H9 (cell line): ENCODE results near the gene DNAH8. TPM values are rescaled to one million over a fixed set of nuclear protein-coding genes. Genes with fewer than 3 reads are reported as not detected.

ENCODE experiments used
- DNase-seq: peaks from one replicate; pipeline ENCODE4 v3.0.0-alpha.2; 2017
- H2AFZ ChIP-seq: one replicate; pipeline ENCODE4 v1.6.1; 2013; ENCODE audit warnings: mild to moderate bottlenecking, low read length, control low read depth, moderate library complexity
- H2AK5ac ChIP-seq: 2 replicates; pipeline ENCODE4 v1.6.1; 2013; ENCODE audit warnings: low read length, control low read depth, mixed read lengths; ENCODE audit not compliant: insufficient read length
- H2BK120ac ChIP-seq: one replicate; pipeline ENCODE4 v1.6.1; 2013; ENCODE audit warnings: low read depth, mild to moderate bottlenecking, low read length, control low read depth, inconsistent platforms; ENCODE audit not compliant: poor library complexity, severe bottlenecking
- H2BK12ac ChIP-seq: 2 replicates; pipeline ENCODE4 v1.6.1; 2013; ENCODE audit warnings: low read length, control low read depth, mixed read lengths, low read depth; ENCODE audit not compliant: insufficient read length
- H2BK15ac ChIP-seq: 2 replicates; pipeline ENCODE4 v1.6.1; 2013; ENCODE audit warnings: low read depth, low read length, control low read depth
- H2BK20ac ChIP-seq: one replicate; pipeline ENCODE4 v1.6.1; 2013; ENCODE audit warnings: low read depth, mild to moderate bottlenecking, low read length, control low read depth, inconsistent platforms; ENCODE audit not compliant: poor library complexity, severe bottlenecking
- H2BK5ac ChIP-seq: 2 replicates; pipeline ENCODE4 v1.6.1; 2013; ENCODE audit warnings: low read length, control low read depth, mixed read lengths; ENCODE audit not compliant: insufficient read length
- H3K14ac ChIP-seq: 2 replicates; pipeline ENCODE4 v1.6.1; 2013; ENCODE audit warnings: low read length, control low read depth; ENCODE audit not compliant: insufficient read depth
- H3K18ac ChIP-seq: 2 replicates; pipeline ENCODE4 v1.6.1; 2013; ENCODE audit warnings: low read depth, mild to moderate bottlenecking, mixed read lengths, low read length, control low read depth; ENCODE audit not compliant: insufficient read length
- H3K23ac ChIP-seq: 2 replicates; pipeline ENCODE4 v1.6.1; 2013; ENCODE audit warnings: low read length, control low read depth, mixed read lengths, low read depth; ENCODE audit not compliant: insufficient read length
- H3K23me2 ChIP-seq: 2 replicates; pipeline ENCODE4 v1.6.1; 2013; ENCODE audit warnings: low read depth, mild to moderate bottlenecking, mixed read lengths, low read length, control low read depth; ENCODE audit not compliant: insufficient read length, poor library complexity, severe bottlenecking
- H3K27ac ChIP-seq: 2 replicates; pipeline ENCODE4 v1.5.1; 2013; ENCODE audit warnings: low read length, control low read depth, mixed read lengths, low read depth; ENCODE audit not compliant: insufficient read length
- H3K27me3 ChIP-seq: 2 replicates; pipeline ENCODE4 v1.6.1; 2013; ENCODE audit warnings: low read length, control low read depth, inconsistent platforms; ENCODE audit not compliant: insufficient read depth
- H3K4ac ChIP-seq: 2 replicates; pipeline ENCODE4 v1.6.1; 2013; ENCODE audit warnings: low read depth, mild to moderate bottlenecking, control low read depth, inconsistent platforms, low read length, moderate library complexity
- H3K4me1 ChIP-seq: 2 replicates; pipeline ENCODE4 v1.6.1; 2013; ENCODE audit warnings: low read length, control low read depth, inconsistent platforms; ENCODE audit not compliant: insufficient read depth
- H3K4me2 ChIP-seq: 2 replicates; pipeline ENCODE4 v1.6.1; 2013; ENCODE audit warnings: low read length, control low read depth, mixed read lengths; ENCODE audit not compliant: insufficient read length, insufficient read depth
- H3K56ac ChIP-seq: 2 replicates; pipeline ENCODE4 v1.6.1; 2013; ENCODE audit warnings: low read depth, mild to moderate bottlenecking, mixed read lengths, low read length, control low read depth; ENCODE audit not compliant: insufficient read length
- H3K79me1 ChIP-seq: 2 replicates; pipeline ENCODE4 v1.6.1; 2013; ENCODE audit warnings: low read depth, mild to moderate bottlenecking, moderate library complexity, low read length, control low read depth, inconsistent platforms; ENCODE audit not compliant: insufficient read depth, poor library complexity, severe bottlenecking
- H3K79me2 ChIP-seq: 2 replicates; pipeline ENCODE4 v1.6.1; 2013; ENCODE audit warnings: low read length, control low read depth, inconsistent platforms; ENCODE audit not compliant: insufficient read depth
- H3K9ac ChIP-seq: 2 replicates; pipeline ENCODE4 v1.6.1; 2013; ENCODE audit warnings: low read length, control low read depth, mixed read lengths; ENCODE audit not compliant: insufficient read length; ENCODE audit errors: extremely low read depth
- H3K9me3 ChIP-seq: one replicate; pipeline ENCODE4 v1.6.1; 2013; ENCODE audit warnings: low read depth, low read length, inconsistent platforms; ENCODE audit not compliant: control insufficient read depth
- H3T11ph ChIP-seq: one replicate; pipeline ENCODE4 v1.6.1; 2013; ENCODE audit warnings: mild to moderate bottlenecking, low read length, control low read depth, inconsistent platforms
- H4K20me1 ChIP-seq: one replicate; pipeline ENCODE4 v1.6.1; 2013; ENCODE audit not compliant: control insufficient read depth, insufficient read length, insufficient read depth
- H4K5ac ChIP-seq: 2 replicates; pipeline ENCODE4 v1.6.1; 2013; ENCODE audit warnings: low read depth, mild to moderate bottlenecking, mixed read lengths, low read length, control low read depth; ENCODE audit not compliant: insufficient read length
- H4K8ac ChIP-seq: replicated peaks from 2 replicates; pipeline ENCODE4 v1.6.1; 2013; ENCODE audit warnings: low read length, control low read depth, mixed read lengths, low read depth; ENCODE audit not compliant: insufficient read length
- H4K91ac ChIP-seq: 2 replicates; pipeline ENCODE4 v1.6.1; 2013; ENCODE audit warnings: low read depth, mild to moderate bottlenecking, moderate library complexity, mixed read lengths, low read length, control low read depth; ENCODE audit not compliant: insufficient read length
- H3K27ac Mint-ChIP-seq, 3 experiments: 2 replicates in 2 of 3; 3 replicates in 1 of 3; pipeline ENCODE4 v1.8.0; 2020 to 2021; ENCODE audit warnings: mixed read lengths in 3 of 3, mild to moderate bottlenecking in 1 of 3, moderate library complexity in 1 of 3
- H3K27me3 Mint-ChIP-seq: 2 replicates; pipeline ENCODE4 v1.8.0; 2021; ENCODE audit warnings: low read depth, mild to moderate bottlenecking, moderate library complexity, mixed read lengths
- H3K36me3 Mint-ChIP-seq, 3 experiments: 2 replicates in 2 of 3; 3 replicates in 1 of 3; pipeline ENCODE4 v1.8.0; 2020 to 2021; ENCODE audit warnings: low read depth in 3 of 3, mixed read lengths in 3 of 3; ENCODE audit not compliant: insufficient read depth in 1 of 3
- H3K4me1 Mint-ChIP-seq, 2 experiments: 2 replicates each; pipeline ENCODE4 v1.8.0; 2020; ENCODE audit warnings: mixed read lengths in 2 of 2
- H3K4me3 Mint-ChIP-seq, 2 experiments: 2 replicates in 1 of 2; 3 replicates in 1 of 2; pipeline ENCODE4 v1.8.0; 2020 to 2021; ENCODE audit warnings: mild to moderate bottlenecking in 2 of 2, mixed read lengths in 2 of 2, moderate library complexity in 1 of 2
- H3K9me3 Mint-ChIP-seq, 2 experiments: 2 replicates in 1 of 2; 3 replicates in 1 of 2; pipeline ENCODE4 v1.8.0; 2020; ENCODE audit warnings: mild to moderate bottlenecking in 2 of 2, mixed read lengths in 2 of 2, moderate library complexity in 1 of 2
- WGBS: extraction: QIAGEN DNeasy Blood & Tissue Kit; methylation state at CpG from one replicate; pipeline ENCODE4 v1.1.7; 2013; ENCODE audit warnings: missing lambda C conversion rate, low lambda C conversion rate, mixed read lengths; ENCODE audit not compliant: insufficient read length; ENCODE audit errors: extremely low coverage; 5-methylcytosine and 5-hydroxymethylcytosine counted together
- total RNA-seq: library from RNA; stranded (reverse); gene quantifications from 2 replicates; pipeline ENCODE4 v1.2.1, GENCODE V29; 2021
- TF ChIP-seq, protein P1 (sequence below): fragments of 200-600 bp; sonication (generic); conservative IDR thresholded peaks from 3 replicates; pipeline ENCODE4 v1.8.0; 2021; ENCODE audit warnings: antibody characterized with exemption, mild to moderate bottlenecking

The DNAH8 gene
- total RNA-seq, 1 experiment from 2014 or later, result not detected

DNA sequence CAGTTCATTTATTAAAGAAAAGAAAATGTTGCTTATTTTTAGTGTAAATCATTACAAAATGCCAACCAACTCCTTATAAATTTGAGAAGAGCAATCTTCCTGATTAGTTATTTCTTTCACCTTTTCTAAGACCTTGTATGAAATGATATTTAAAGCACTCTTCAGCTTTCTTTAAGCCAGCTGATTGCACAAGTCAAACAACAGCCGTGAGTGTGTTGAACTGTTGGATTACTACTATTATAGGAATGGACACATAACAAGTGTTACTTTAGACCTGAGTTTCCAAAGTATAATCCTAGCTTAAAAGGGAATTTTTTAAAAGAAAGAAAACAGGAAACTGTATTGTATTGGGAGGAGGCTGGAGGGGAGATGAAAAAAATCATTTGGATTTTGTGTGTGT is 306.7 kb downstream of the DNAH8 start:
- no peak overlapping the region for H2AFZ ChIP-seq
- H3K27ac ChIP-seq, result no peak overlapping the region
- H3K23me2 ChIP-seq, result no peaks in the 10 kb centered on the region
- H2BK5ac ChIP-seq, result no peak overlapping the region
- no peak overlapping the region for H3T11ph ChIP-seq
- no peaks in the 10 kb centered on the region for H4K20me1 ChIP-seq
- H4K8ac ChIP-seq, result no peak overlapping the region
- H3K36me3 Mint-ChIP-seq, result no peaks in the 10 kb centered on the region
- H3K14ac ChIP-seq, result no peak overlapping the region
- H3K27me3 Mint-ChIP-seq, result peaks cover 8% of the 10 kb centered on the region
- no peaks in the 10 kb centered on the region for H3K79me1 ChIP-seq
- DNase-seq, result no peak
- H4K91ac ChIP-seq, result no peak overlapping the region
- H3K18ac ChIP-seq, result no peak overlapping the region
- H3K4ac ChIP-seq, result no peak overlapping the region
- H3K4me3 Mint-ChIP-seq, result no peak overlapping the region
- no peak overlapping the region for H2BK15ac ChIP-seq
- no peak overlapping the region for H3K23ac ChIP-seq
- peaks cover 6 to 7% of the 10 kb centered on the region in 2 experiments for H3K4me1 Mint-ChIP-seq
- H2BK120ac ChIP-seq, result no peak overlapping the region
- H3K79me2 ChIP-seq, result no peaks in the 10 kb centered on the region
- TF ChIP-seq, protein P1, sequence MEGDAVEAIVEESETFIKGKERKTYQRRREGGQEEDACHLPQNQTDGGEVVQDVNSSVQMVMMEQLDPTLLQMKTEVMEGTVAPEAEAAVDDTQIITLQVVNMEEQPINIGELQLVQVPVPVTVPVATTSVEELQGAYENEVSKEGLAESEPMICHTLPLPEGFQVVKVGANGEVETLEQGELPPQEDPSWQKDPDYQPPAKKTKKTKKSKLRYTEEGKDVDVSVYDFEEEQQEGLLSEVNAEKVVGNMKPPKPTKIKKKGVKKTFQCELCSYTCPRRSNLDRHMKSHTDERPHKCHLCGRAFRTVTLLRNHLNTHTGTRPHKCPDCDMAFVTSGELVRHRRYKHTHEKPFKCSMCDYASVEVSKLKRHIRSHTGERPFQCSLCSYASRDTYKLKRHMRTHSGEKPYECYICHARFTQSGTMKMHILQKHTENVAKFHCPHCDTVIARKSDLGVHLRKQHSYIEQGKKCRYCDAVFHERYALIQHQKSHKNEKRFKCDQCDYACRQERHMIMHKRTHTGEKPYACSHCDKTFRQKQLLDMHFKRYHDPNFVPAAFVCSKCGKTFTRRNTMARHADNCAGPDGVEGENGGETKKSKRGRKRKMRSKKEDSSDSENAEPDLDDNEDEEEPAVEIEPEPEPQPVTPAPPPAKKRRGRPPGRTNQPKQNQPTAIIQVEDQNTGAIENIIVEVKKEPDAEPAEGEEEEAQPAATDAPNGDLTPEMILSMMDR, result no peak
- H3K9ac ChIP-seq, result no peak overlapping the region
- H3K27me3 ChIP-seq, result no peaks in the 10 kb centered on the region
- no peak overlapping the region for H2BK12ac ChIP-seq
- H3K4me1 ChIP-seq, result no peaks in the 10 kb centered on the region
- no peak overlapping the region for H2BK20ac ChIP-seq
- no peak overlapping the region for H3K27ac Mint-ChIP-seq
- no peak overlapping the region for H4K5ac ChIP-seq
- no peak overlapping the region for H3K4me2 ChIP-seq
- H3K9me3 Mint-ChIP-seq, result no peaks in the 10 kb centered on the region
- no peaks in the 10 kb centered on the region for H3K9me3 ChIP-seq
- H2AK5ac ChIP-seq, result no peak overlapping the region
- no CpG with 5 or more reads among the region's 1 CpG for WGBS
- H3K56ac ChIP-seq, result no peak overlapping the region
